HG02642 (cell line): ENCODE results near the gene BDKRB2.

Experiments
- ATAC-seq: cut with Tn5 transposase; IDR thresholded peaks from one replicate; pipeline ENCODE4 v1.9.1; 2021; ENCODE audit warnings: mild to moderate bottlenecking; ENCODE audit not compliant: unreplicated experiment, poor library complexity

The BDKRB2 gene

DNA sequence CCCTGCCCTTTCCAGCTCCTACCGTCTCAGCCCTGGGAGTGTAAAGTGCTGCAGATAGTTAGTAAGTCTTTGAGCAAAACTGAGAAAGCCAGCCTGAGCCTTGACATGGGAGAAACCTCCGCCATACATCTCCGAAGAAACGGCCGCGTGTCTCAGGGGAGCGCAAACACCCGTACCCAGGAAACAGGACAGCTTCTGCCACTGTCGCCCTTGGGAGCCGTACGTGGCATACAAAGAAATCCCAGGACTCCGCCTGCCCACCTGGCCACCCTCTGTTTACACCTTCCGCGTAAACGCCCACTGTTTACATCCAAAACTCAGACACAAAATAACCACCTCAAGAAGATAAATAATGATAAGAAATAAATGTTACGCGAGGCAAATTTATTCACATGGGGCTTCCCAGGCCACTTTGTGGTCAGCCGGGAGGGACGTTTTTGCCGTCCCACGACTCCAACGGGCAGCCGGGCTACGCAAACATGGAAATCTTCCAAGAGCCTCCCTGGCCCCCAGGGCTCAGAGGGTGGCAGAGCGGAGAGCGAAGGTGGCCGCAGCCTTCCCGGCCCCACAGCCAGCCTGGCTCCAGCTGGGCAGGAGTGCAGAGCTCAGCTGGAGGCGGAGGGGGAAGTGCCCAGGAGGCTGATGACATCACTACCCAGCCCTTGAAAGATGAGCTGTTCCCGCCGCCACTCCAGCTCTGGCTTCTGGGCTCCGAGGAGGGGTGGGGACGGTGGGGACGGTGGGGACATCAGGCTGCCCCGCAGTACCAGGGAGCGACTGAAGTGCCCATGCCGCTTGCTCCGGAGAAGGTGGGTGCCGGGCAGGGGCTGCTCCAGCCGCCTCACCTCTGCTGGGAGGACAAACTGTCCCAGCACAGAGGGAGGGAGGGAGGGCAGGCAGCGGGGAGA lies at the start of gene BDKRB2:
Gene BDKRB2 (plus strand): TSS at position 689 of the 908 bp plus-strand sequence. CDS start 32,269 bp downstream, outside the sequence.
- ATAC-seq: no peak

DNA sequence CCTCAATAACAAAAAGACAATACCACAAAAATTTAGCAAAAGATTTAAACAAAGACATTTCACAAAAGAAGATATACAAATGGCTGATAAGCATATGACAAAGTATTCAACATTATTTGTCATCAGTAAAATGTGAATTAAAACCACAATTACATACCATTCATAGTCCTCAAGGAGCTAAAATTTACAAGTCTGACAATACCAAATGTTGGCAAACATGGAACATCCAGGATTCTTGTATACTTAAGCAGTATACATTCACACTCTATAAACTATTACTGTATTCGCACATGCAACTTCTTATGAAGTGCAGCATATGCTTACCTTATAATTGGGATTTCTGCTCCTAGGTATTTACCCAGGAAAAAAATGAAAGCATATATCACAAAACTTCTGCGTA lies 49.7 kb upstream of the BDKRB2 start:
- no peak for ATAC-seq

DNA sequence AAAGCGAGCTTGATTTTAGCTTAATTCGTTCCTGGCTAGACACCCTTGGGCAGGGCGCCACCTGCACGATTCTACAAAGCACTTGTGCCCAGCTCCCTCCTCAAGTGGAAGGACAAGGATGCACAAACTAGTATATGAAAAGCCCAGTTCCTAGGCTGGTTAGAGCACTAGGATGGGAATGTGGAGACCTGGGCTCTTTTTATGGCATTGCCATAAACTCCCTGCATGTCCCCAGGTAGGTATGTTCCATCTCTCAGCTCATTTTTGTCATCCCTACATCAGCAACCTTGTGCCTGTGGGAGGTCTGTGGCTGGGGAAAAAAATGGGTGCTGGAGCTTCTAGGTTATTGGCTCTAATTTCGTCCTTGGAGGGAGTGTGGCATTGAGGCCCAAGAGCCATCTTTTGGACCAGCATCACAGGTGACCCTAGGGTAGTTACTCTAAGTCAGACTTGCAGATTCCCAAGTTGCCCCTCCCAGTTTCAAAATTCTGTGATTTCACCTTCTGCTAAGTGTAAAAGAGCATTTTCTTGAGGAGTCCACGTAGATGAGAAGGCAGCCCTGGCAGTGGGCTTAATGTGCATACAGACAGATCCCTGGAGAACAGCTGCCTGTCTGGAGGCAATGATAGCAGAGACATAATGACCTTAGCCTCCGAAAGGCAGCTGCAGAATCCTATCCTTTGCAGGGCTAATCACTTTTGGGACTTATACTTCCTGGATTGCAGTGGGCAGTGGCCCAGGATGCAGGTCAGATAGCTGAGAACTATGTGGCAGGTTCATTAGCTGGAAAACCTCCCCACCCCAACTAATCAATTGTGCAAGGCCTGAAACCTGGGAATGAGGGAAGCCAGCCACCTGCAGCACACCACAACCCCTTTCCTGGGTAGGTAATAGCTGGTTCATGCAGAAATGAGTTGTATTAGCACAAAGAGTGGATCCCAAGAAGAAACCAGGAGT lies 47.6 kb upstream of the BDKRB2 start:
- ATAC-seq: no peak

DNA sequence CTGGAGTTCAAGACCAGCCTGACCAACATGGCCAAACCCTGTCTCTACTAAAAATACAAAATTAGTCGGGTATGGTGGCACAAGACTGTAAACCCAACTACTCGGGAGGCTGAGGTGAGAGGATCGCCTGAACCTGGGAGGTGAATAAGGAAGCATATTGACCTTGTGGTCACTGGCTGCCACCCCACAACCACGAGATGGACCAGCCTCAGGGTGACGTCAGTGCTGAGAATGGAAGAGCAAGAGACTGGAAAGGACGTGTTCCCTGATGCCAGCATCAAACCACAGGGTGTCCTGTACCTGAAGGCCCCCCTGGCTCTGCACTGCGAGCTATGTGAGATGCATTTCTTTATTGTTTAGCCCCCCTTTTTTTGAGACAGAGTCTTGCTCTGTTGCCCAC lies 45.9 kb upstream of the BDKRB2 start:
- ATAC-seq: no peak

DNA sequence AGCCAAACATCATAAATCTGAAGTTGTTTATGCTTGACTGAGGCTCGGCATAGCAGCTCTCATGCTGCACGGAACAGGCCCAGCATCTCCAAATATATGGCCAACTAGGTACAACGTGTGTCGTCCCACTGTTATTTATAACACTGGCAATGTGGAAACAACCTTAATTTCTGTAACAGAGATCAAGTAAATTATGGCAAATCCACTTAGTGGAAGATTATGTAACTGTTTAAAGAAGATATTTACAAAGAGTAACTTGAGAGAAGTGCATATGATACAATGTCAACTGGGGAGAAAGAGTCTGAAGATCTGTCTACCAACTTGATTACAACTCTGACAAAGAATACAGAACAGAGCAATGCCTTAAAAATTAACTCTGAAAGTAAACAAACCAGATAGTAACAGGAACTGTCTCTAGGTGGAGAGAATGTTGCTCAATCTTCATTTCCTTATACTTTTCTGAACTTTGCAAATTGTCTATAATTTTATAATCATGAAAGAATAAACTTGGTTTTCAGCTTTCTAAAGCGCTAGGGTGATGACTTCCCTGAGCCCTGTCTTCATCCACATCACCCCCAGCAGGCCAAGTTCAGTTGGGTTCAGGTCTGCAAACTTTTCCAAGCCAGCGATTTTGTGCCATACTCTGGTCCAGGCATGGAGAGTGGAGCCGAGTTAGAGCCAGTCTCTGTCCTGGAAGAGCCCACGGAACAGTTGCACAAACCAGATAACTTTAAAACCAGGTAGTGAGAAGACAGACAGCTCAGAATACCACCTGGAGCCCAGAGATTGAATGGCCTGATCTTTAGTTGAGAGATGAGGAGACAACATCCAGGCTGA lies 44.3 kb upstream of the BDKRB2 start:
- no peak for ATAC-seq

DNA sequence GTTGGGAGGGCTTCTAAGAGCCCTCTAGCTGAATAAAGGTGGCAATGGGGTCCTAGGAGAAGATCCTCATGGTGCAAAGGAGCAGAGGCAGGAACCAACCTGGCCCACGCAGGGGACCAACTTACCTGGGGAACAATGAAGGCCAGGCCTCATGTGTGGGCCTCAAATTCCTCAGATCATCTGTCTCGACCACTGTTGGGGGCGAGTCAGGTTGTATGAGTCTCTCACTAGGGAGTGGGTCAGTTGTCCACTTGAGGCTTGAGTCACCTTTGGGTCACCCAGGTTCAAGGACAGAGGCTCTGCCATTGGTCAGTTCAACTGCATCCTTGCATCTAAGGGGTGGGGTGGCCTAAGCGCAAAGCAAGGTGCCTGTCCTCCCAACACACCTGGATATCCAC lies 43.7 kb upstream of the BDKRB2 start:
- ATAC-seq: no peak

DNA sequence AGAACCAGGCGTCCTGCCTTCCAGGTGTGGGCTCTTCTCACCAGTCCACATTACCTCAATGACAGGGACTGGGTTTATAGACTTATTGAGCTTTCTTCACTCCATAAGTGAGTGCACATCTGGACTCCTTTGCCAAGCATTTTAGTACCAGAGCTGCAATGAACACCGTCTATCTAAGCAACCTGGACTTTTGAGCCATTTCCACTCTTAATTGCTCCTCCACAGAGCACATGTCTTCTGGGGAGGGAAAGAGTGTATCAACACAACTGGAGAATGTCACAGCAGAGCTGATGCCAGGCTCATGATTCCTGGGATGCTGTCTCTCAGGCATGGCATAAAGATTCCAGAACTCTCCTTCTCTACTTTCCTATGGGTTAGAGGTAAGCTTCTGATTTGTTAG lies 43.0 kb upstream of the BDKRB2 start:
- ATAC-seq: no peak

DNA sequence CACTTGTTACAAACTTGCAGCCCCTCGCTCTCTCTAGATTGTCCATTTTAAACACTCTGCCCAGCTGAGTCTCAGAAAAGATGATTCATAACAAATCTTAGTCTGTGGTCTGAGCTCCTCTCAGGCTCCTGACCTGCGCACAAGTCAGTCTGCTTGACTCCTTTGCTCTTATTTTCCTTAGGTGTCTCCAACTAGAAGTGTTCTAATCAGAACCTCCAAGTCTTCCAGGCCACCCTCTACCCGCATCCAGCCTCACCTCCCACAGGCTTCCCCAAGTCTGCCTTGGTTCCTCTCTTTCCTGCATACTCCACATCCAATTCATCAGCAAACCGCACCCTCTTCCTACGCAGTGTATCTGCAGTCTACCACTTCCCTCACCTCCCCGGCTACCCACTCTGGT lies 42.4 kb upstream of the BDKRB2 start:
- no peak for ATAC-seq

DNA sequence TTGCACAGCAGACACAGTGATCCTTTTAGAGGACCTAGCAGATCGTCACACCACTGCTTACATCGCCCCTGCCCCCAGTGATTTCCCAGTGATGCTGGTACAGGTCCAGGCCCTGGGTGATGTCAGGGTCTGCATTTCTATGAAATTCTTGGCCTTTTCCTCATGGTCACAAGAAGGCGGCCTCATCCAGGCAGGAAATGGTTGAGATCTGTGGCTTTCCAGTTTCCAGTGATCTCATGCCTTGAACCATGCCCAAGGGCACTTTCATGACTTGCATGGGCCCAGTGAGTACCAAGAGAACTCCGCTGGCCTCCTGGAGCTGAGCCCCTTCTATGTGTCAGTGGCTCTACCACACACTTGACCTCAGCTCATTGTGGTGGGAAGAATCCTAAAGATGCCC lies 41.9 kb upstream of the BDKRB2 start:
- no peak for ATAC-seq

DNA sequence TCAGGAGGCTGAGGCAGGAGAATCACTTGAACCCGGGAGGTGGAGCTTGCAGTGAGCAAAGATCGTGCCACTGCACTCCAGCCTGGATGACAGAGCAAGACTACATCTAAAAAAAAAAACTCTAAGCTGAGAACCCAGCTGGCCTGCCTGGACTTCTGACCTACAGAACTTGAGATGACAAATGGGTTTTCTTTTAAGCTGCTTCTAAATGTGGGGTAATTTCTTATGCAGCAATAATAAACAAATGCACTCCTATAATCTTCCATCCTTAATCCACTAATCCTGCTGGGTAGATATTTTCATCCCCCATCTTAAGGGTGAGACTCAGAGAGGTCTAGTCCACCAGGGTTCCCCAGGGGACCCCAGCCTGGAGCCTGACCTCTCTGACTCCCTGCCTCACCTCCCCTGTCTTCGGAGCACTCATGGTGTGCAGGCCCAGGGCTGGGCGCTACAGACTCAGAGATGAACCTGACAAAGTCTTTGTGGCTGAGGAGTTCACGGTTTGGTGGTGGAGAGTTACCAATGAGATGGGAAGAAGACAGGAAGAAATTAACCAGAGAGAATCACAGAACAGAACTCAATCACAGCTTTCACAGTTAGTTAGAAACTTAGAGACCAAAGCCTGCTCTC lies 39.7 kb upstream of the BDKRB2 start:
- no peak for ATAC-seq

DNA sequence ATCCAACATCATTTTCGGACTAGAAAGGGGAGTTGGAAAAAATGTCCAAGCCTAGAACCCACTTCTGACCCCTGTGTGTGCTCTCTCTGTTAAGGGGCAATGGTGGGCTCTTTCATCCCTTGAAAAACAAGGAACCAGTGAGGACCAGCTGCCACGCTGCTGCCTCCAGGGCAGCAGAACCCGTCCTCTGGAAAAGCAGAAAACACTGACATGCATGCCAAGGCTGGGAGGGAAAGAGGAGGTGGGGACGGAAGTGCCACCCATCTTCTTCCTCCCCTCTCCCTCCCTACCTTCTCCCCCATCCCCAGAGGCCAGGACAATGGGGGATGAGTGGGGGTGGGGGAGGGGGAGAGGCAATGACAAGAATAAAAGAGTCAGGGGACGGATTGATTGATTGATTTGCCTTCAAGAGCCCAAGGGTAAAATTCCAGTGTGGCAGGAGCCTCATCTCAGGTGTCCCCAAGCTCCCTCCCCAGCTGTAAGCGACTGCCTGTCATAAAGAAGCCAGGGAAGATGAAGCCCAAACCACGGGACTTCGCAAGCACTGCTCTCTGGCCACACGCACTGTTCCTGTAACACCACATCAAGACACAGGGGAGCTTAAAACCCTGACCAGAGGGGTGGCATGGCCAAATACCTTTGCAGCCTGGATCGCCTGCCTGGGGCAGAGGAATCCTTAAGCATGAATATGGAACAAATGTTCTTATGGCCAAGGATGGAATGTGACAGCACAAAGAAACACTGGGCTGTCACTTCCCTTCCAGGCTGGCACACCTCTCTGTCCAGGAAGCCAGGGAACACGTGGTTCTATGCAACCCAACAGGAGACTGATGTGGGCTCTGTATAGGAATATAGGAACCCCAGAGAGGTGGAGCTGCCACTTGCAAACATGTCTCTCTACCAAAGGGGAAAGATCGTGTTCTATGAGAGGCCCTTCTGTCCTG lies 38.9 kb upstream of the BDKRB2 start:
- no peak for ATAC-seq

DNA sequence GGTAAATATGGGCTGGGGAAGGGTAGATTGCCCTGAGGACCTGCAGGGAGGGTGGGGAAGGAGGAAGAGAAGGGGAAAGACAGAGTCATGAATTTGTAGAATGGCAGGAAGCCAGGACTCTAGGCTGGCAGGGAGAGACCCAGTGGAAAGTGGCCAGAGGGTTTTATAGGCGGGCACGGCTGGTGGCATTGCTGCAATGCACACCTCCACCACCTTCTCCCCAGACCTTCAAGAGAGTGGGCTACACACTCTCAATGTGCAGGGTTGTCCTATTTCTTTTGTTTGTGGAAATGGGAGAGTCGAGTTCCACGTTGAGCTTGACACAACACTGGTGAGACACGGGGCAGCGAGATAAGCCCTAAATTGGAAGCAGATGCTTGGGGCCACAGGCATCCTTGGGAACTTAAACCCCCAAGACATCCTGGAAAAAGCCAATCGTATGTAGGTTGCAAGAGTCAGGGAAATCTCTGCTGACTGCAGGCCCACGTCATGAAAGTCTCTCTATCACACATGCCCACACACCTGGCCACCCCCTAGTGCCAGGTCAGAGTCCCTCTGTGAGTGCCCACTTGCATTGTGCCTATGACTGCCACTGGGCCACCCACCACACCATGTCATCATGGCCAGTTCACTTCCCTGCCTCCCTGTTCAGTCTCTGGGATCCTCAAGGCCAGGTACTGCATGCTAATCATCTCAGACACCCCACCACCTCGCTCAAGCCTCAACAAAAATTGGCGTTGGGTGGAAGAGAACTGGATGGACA lies 38.0 kb upstream of the BDKRB2 start:
- ATAC-seq: no peak

DNA sequence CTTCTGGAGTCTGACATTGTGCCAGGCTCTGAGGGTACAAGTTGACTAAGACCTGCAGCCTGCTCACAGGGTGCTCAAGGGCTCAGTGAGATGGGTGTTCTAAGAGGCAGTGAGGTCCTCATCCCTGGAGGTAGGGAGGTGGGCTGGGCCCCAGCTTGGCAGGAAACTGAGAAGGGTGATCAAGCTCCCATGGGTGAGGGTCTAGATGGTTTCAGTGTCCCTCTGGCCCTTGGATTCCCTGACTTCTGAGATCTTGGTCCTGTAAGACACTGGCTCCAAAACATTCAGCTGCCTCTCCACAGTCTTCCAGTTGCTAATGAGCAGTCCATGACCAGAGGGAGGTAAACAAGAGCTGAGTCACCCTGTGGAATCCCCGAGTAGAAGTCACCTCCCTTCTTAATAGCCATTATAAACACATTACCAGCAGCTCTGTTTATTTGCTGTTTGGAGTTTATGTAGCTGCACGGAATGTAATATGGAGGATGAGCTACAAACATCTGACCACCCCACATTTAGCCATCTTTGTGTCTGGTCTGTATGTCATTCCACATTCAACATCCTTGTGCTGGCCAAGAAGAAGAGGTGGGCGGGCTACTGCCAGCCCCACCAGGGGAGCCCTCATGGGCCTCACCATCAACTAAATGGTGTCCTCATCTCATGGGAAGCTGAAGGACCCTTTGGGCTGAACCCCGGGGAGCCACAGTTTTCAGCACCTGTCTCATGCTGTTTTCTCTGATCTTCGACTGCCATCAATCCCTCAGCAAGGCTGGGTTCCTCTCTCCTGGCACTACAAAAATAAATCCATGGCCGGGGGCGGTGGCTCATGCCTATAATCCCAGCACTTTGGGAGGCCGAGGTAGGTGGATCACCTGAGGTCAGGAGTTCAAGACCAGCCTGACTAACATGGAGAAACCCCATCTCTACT lies 37.2 kb upstream of the BDKRB2 start:
- ATAC-seq: no peak

DNA sequence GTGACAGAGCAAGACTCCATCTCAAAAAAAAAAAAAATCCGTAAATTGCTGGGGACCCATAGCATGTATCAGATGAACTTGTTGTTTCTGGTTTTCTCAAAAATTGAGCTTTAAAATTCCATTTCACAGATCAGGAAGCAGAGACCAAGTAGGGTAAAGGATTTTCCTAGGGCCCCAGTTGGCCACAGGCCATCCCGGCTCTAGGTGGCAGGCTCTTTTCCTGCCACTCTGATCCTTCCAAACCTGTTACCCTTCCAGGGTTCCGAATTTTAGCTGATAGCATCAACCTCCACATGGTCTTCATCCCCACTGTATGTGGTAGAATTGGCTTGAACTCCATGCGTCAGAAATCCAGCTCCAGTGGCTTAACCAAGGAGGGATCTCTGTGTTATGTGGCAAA lies 36.1 kb upstream of the BDKRB2 start:
- ATAC-seq: no peak

DNA sequence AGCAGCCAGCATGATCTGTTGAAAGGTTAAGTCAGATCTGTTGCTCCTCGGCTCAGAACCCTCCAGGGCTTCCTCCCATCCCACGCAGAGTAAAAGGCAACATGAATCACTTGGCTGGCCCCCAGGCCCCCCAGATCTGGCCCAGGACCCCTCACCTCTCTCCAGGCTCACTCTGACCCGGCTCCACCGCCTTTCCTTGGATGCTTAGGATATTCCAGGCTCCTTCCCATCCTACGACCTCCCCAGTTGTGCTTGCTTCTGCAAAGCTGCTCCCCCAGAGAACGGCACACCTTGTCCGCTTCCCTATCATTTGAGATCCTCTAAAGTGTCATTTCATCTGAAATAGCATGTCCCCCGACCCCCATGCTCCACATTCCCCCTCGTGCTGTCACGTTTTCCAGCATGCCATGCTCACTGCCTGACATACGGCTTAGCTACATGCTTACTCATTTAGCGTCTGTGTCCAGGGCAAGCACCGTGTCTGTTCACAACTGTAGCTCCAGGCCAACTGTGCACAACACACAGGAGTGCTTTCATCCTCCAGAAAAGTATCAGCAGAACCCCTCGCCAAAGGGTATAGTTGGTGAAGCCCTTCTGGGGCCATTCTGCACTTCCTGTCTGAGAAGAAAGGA lies 33.6 kb upstream of the BDKRB2 start:
- ATAC-seq: no peak

DNA sequence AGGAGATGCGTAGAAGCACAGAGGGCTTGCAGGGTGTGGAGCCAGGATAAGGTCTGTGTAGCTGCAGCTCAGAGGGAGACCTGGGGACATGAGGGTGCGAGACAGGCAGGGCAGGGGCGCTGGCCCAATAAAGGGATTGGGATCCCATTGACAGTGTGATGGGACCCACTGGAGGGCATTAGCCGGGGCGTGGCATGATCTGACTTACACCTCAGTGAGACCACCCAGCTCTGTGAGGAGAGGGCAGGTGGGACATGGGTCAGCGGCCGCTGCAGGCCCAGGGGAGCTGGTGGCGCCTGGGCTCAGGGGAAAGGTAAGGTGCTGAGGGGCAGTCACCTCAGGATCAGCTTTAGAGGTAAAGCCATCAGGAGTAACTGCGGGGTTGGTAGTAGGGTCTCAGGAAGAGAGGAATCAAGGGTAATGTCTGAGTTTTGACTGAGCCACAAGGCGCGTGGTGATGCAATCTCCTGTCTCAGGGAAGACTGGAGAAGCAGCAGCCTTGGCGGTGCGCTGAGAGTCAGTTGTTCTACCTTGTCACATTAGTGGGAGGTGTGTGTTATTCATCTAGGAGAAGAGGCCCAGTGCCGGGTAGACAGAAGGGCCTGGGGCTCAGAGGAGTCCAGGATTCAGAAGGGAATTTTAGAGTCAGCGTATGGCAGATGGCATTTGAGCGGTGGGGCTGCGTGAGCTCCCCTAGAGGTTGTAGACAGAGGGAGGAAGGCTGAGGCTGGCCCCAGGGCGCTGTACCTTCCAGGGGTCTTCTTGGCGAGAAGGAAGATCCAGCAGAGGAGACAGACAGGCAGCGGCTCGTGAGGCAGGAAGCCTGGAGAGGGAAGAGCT lies 30.8 kb upstream of the BDKRB2 start:
- no peak for ATAC-seq
